MM.1S (cell line): ENCODE data around the gene FAM47E.

Experiments
- DNase-seq: peaks from one replicate; pipeline ENCODE4 v3.0.0-alpha.2; 2015
- H2AFZ ChIP-seq: fragments of 300-600 bp; sonication (generic); 2 replicates; pipeline ENCODE4 v1.6.0; 2016; ENCODE audit warnings: antibody characterized with exemption, low read length
- H3F3A ChIP-seq: fragments of 300-600 bp; sonication (generic); 2 replicates; pipeline ENCODE4 v1.6.1; 2016; ENCODE audit warnings: mild to moderate bottlenecking, antibody characterized with exemption, low read length, moderate library complexity, mixed read lengths; ENCODE audit not compliant: insufficient read depth
- H3K27ac ChIP-seq: fragments of 300-600 bp; sonication (generic); 2 replicates; pipeline ENCODE4 v1.5.1; 2016; ENCODE audit warnings: mild to moderate bottlenecking, low read length
- H3K27me3 ChIP-seq: fragments of 300-600 bp; sonication (generic); replicated peaks from 2 replicates; pipeline ENCODE4 v1.6.0; 2016; ENCODE audit warnings: low read length; ENCODE audit not compliant: insufficient read depth
- H3K36me3 ChIP-seq: fragments of 300-600 bp; sonication (generic); replicated peaks from 2 replicates; pipeline ENCODE4 v1.6.1; 2016; ENCODE audit warnings: mild to moderate bottlenecking, low read length, mixed read lengths; ENCODE audit not compliant: insufficient read depth
- H3K4me1 ChIP-seq: fragments of 300-600 bp; sonication (generic); 2 replicates; pipeline ENCODE4 v1.6.1; 2016; ENCODE audit warnings: low read length, mixed read lengths
- H3K4me2 ChIP-seq: fragments of 300-600 bp; sonication (generic); 2 replicates; pipeline ENCODE4 v1.6.0; 2016; ENCODE audit warnings: low read depth, low read length
- H3K4me3 ChIP-seq: fragments of 300-600 bp; sonication (generic); 2 replicates; pipeline ENCODE4 v1.5.1; 2016; ENCODE audit warnings: low read length, mixed read lengths
- H3K79me2 ChIP-seq: fragments of 300-600 bp; sonication (generic); 2 replicates; pipeline ENCODE4 v1.6.1; 2016; ENCODE audit warnings: mixed run types, low read length, mixed read lengths
- H3K9ac ChIP-seq: fragments of 300-600 bp; sonication (generic); 2 replicates; pipeline ENCODE4 v1.6.1; 2016; ENCODE audit warnings: low read length, mixed read lengths
- H3K9me2 ChIP-seq: fragments of 300-600 bp; sonication (generic); replicated peaks from 2 replicates; pipeline ENCODE4 v1.6.1; 2016; ENCODE audit warnings: mild to moderate bottlenecking, low read length, mixed read lengths; ENCODE audit not compliant: insufficient read depth
- H3K9me3 ChIP-seq: fragments of 300-600 bp; sonication (generic); replicated peaks from 2 replicates; pipeline ENCODE4 v1.6.1; 2016; ENCODE audit warnings: mild to moderate bottlenecking, low read length, mixed read lengths; ENCODE audit not compliant: insufficient read depth
- H4K20me1 ChIP-seq: fragments of 300-600 bp; sonication (generic); 2 replicates; pipeline ENCODE4 v1.6.1; 2016; ENCODE audit warnings: mild to moderate bottlenecking, low read length, moderate library complexity, mixed read lengths; ENCODE audit not compliant: insufficient read depth
- CTCF ChIP-seq: fragments of 300-600 bp; sonication (generic); IDR thresholded peaks from 2 replicates; pipeline ENCODE4 v1.5.1; 2016; ENCODE audit warnings: antibody characterized with exemption, low read length, mixed read lengths
- EZH2 ChIP-seq: fragments of 300-600 bp; sonication (generic); optimal IDR thresholded peaks from 2 replicates; pipeline ENCODE3; 2017; ENCODE audit warnings: low read depth, mild to moderate bottlenecking, antibody characterized with exemption, low read length, mixed read lengths
- EZH2phosphoT487 ChIP-seq: fragments of 300-600 bp; sonication (generic); IDR thresholded peaks from 2 replicates; pipeline ENCODE4 v1.6.1; 2018; ENCODE audit warnings: antibody characterized with exemption, low read length

FAM47E gene

DNA sequence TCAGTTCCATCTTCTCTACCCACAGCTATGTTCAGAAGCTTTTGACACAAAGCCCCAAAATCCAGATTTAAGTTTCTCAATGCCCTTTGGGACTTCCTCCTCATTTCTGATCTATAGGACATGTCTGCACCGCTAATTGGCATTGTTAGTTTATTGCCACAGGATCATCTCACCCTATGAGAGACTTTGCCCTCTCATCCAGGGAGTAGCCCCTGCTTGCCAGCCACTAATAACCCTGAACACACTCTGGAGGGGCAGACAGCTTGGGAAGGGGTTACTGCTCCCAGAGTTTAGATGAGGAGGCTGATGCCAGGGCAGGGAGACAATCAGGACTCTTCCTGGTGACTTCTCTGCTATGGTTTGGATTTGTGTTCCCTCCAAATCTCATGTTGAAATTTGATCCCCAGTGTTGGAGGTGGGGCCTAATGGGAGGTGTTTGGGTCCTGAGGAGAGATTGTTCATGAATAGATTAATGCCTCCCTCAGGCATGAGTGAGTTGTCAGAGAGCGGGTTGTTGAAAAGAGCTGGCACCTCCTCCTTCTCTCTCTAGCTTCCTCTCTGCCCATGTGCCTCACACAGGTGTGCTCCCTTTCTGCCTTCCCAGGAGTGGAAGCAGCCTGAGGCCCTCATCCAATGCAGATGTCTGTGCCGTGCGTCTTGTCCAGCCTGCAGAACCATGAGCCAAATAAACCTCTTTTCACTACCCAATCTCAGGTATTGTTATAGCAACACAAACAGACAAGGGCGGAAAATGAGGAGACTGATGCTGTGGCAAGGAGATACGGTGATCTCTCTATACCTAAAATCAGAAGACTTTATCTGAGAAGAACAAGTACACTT is 34.3 kb upstream of the FAM47E start:
- no peak overlapping the region for H3K4me2 ChIP-seq
- no peaks in the 10 kb centered on the region for H3K36me3 ChIP-seq
- H3K79me2 ChIP-seq: peaks cover 27% of the 10 kb centered on the region
- H3K4me1 ChIP-seq: peaks cover 10% of the 10 kb centered on the region
- no peaks in the 10 kb centered on the region for H3K27me3 ChIP-seq
- no peak overlapping the region for H3K4me3 ChIP-seq
- no peaks in the 10 kb centered on the region for H4K20me1 ChIP-seq
- no peak overlapping the region for H3K9ac ChIP-seq
- H3F3A ChIP-seq: peaks cover 28% of the 10 kb centered on the region
- no peaks in the 10 kb centered on the region for H3K9me2 ChIP-seq
- TF ChIP-seq EZH2 (no peak), CTCF (no peak), EZH2phosphoT487 (no peak)
- H2AFZ ChIP-seq: no peak overlapping the region
- no peak for DNase-seq
- H3K27ac ChIP-seq: no peak overlapping the region
- H3K9me3 ChIP-seq: no peaks in the 10 kb centered on the region

DNA sequence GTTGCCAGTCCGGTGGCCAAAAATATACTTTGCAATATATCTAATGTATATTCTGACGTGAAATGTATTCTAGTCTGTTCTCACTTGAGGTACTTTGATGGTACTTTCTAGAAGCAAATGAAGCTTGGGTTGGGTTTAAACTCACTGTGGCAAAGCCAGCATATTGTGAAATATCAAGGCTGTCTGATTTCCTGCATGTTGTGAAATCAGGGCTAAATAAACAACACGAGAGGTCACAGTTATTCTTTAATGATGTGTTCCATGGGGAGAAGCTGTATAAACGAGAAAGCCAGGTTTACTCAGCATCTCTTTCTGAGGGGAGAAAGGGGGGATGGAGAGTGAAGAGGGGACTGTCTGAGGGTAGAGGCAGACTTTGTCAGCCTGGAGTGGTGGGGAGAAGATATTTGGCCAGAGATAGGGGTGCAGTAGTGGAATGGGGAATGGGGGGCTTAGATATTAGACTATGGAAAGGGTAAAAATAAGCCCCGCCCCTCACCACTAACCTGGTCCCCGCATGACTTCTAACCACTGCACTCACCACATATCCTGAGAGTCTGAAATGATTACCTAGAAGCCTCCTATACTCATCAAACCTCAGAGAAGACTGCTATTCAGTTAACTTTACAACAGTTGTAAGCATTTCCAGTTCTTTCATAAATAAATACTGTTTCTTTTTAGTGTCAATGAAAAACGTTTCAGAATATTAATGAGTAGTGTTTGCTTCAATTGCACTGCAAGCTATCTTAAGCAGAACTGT is 32.0 kb upstream of the FAM47E start:
- H3F3A ChIP-seq: peaks cover 9% of the 10 kb centered on the region
- no peak for TF ChIP-seq CTCF
- H3K27me3 ChIP-seq: no peaks in the 10 kb centered on the region
- no peaks in the 10 kb centered on the region for H3K9me3 ChIP-seq
- no peaks in the 10 kb centered on the region for H4K20me1 ChIP-seq
- no peak overlapping the region for H3K9ac ChIP-seq
- no peaks in the 10 kb centered on the region for H3K36me3 ChIP-seq
- H3K9me2 ChIP-seq: no peaks in the 10 kb centered on the region
- no peak for DNase-seq
- H3K4me2 ChIP-seq: no peak overlapping the region
- peaks cover 10% of the 10 kb centered on the region for H3K4me1 ChIP-seq
- no peak overlapping the region for H3K4me3 ChIP-seq
- H2AFZ ChIP-seq: no peak overlapping the region
- peaks cover 10% of the 10 kb centered on the region for H3K79me2 ChIP-seq
- no peak overlapping the region for H3K27ac ChIP-seq

- Histone ChIP-seq H3K79me2 (no peaks in the 10 kb centered on the region), H3K27me3 (no peaks in the 10 kb centered on the region), H3K4me1 (no peaks in the 10 kb centered on the region), H3K9me2 (no peaks in the 10 kb centered on the region), H3K9ac (no peak overlapping the region), H3K4me2 (no peak overlapping the region), H3F3A (no peaks in the 10 kb centered on the region), H3K36me3 (no peaks in the 10 kb centered on the region), H3K27ac (no peak overlapping the region), H2AFZ (no peak overlapping the region), H4K20me1 (no peaks in the 10 kb centered on the region), H3K9me3 (no peaks in the 10 kb centered on the region), H3K4me3 (no peak overlapping the region)
- no peak for DNase-seq
- TF ChIP-seq EZH2phosphoT487 (no peak), EZH2 (no peak), CTCF (no peak)
Measured at GRCh38 chr4:76224171-76224570, 27.4 kb upstream of the FAM47E start.
